ENCODE data around the gene ARFGAP1.

ARFGAP1 gene

DNA sequence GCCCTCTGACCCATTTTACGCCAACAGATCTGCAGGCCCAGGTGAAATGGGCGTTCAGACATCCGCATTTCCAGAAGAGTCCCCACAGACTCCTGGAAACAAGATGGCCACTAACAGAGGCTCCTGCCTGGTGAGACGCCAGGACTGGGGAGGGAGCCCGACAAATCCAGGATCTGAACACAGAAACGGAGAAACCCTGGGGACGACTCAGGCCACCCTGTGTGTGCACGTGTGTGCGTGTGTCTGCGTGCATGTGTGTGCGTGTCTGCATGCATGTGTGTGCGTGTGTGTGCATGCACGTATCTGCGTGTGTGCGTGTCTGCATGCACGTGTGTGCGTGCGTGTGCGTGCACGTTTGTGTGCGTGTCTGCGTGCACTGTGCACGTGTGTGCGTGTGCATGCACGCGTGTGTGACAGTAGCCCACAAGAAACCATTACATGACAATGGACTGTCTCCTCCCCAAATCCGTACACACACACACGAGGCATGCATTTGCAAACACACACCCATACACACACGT lies 63.7 kb downstream of the ARFGAP1 start:
- DNase-seq, result no peak

DNA sequence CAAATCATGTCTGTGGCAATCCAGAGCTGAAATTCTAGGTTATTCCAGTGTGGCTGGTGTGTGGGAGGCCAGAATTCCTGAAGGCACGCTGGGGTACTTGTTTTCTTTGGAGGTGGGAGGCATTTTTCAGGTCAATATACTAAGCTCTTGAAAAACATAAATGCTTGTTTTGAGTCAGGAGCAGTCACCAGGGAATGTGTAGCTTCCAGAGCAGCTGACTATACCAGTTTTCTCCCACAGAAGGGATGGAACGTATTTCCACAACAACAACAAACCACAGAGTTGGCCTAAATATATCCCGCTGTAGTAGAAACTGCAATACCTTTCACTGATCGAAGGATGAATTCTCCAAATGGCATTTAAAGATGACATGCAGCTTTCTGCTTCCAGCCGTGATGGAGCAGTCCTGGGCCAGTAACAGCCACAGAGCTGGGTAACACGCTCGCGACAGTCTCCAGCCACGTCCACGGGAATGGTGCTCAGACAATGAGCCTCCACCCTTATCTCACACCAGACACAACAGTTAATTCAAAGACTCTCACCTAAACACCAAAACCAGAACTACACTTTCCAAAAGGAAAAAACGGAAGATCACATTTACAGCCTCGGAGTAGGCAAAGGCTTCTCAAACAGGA lies 65.3 kb downstream of the ARFGAP1 start:
- no peak for DNase-seq
